H1 (cell line): ENCODE measurements around the gene P2RY11. TPM values are rescaled to one million over a fixed set of nuclear protein-coding genes. Genes with fewer than 3 reads are reported as not detected.

Source experiments
- CBX8 ChIP-seq: fragments of 300-800, 300-1000 bp; sonication (generic); IDR thresholded peaks from 2 replicates; pipeline ENCODE4 v1.7.1; 2016; ENCODE audit warnings: low read depth, low read length, borderline replicate concordance
- EZH2 ChIP-seq: fragments of 200-600 bp; sonication (generic); IDR thresholded peaks from 2 replicates; pipeline ENCODE4 v1.7.1; 2012; ENCODE audit warnings: low read depth, mild to moderate bottlenecking, moderate library complexity, low read length, inconsistent platforms; ENCODE audit not compliant: severe bottlenecking
- TAF1 ChIP-seq: IDR thresholded peaks from 2 replicates; pipeline ENCODE4 v1.6.1; 2011; ENCODE audit warnings: mild to moderate bottlenecking, low read depth, low read length
- YY1 ChIP-seq: IDR thresholded peaks from 2 replicates; pipeline ENCODE4 v1.6.1; 2011; ENCODE audit warnings: low read depth, mild to moderate bottlenecking, low read length
- polyA plus RNA-seq, 7 experiments: library from polyadenylated mRNA; depleted of rRNA in 3 of 7; stranded (reverse) in 5 of 7; unstranded in 2 of 7; fragments of >200 nt in 5 of 7; fragments of 200-250 nt in 2 of 7; gene quantifications; 1 replicate in 5 of 7; 2 replicates in 1 of 7; 4 replicates in 1 of 7; pipeline versions ENCODE4 v1.2.1 to v1.2.3, GENCODE V29; 2011 to 2013; ENCODE audit warnings: missing spikeins in 2 of 7, mixed read lengths in 2 of 7
- total RNA-seq: library from RNA; stranded (reverse); fragmentation: NEBNext Ultra II Directional; extraction: Animal tissue kit (Norgen Biotek cat#: 25700); gene quantifications from 2 replicates; pipeline ENCODE4 v1.2.1, GENCODE V29; 2021
- TF ChIP-seq, protein P1 (sequence below): fragments of 300-600 bp; sonication (generic); IDR thresholded peaks from 2 replicates; pipeline ENCODE4 v1.7.1; 2012; ENCODE audit warnings: low read length, moderate library complexity, mild to moderate bottlenecking, inconsistent platforms; ENCODE audit not compliant: insufficient replicate concordance
- TF ChIP-seq, protein P2 (sequence below): IDR thresholded peaks from 2 replicates; pipeline ENCODE4 v1.6.1; 2012; ENCODE audit warnings: inconsistent platforms
- TF ChIP-seq, protein P3 (sequence below), 3 experiments: IDR thresholded peaks; 1 replicate in 2 of 3; 2 replicates in 1 of 3; pipeline versions ENCODE4 v1.5.1 to v1.6.1; 2011; ENCODE audit warnings: low read length in 3 of 3, mild to moderate bottlenecking in 3 of 3, inconsistent platforms in 2 of 3, low read depth in 1 of 3, moderate library complexity in 1 of 3; ENCODE audit not compliant: insufficient read depth in 1 of 3; ENCODE audit errors: control extremely low read depth in 1 of 3

The P2RY11 gene
- total and polyA plus RNA-seq, 2 of the 8 experiments (the other 6 are each of a cell fraction or from before 2014, with no cell fraction given): 9.2 to 18.0 TPM

DNA sequence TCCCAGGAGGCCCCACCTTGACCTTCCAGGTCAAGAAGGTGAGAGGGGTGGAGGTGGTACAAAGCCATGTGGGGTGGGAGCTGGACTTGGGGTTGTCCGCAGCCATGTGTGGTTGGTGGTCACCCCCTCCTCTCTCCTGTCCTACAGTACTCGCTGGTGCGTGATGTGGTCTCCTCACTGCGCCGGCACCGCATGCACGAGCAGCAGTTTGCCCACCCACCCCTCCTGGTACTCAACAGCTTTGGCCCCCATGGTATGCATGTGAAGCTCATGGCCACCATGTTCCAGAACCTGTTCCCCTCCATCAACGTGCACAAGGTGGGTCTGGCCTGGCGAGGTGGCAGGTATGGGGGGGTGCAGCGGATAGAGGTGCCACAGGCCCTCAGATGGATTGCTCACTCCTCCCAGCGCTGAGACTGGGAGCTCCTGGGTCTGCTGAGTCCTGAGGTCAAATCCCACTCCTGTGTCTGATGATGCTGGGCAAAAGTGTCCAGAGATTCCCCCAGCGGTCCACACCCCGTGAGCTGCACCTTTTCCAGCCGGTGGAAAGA lies 3.6 kb upstream of the P2RY11 start (continued):
- TF ChIP-seq, protein P1, sequence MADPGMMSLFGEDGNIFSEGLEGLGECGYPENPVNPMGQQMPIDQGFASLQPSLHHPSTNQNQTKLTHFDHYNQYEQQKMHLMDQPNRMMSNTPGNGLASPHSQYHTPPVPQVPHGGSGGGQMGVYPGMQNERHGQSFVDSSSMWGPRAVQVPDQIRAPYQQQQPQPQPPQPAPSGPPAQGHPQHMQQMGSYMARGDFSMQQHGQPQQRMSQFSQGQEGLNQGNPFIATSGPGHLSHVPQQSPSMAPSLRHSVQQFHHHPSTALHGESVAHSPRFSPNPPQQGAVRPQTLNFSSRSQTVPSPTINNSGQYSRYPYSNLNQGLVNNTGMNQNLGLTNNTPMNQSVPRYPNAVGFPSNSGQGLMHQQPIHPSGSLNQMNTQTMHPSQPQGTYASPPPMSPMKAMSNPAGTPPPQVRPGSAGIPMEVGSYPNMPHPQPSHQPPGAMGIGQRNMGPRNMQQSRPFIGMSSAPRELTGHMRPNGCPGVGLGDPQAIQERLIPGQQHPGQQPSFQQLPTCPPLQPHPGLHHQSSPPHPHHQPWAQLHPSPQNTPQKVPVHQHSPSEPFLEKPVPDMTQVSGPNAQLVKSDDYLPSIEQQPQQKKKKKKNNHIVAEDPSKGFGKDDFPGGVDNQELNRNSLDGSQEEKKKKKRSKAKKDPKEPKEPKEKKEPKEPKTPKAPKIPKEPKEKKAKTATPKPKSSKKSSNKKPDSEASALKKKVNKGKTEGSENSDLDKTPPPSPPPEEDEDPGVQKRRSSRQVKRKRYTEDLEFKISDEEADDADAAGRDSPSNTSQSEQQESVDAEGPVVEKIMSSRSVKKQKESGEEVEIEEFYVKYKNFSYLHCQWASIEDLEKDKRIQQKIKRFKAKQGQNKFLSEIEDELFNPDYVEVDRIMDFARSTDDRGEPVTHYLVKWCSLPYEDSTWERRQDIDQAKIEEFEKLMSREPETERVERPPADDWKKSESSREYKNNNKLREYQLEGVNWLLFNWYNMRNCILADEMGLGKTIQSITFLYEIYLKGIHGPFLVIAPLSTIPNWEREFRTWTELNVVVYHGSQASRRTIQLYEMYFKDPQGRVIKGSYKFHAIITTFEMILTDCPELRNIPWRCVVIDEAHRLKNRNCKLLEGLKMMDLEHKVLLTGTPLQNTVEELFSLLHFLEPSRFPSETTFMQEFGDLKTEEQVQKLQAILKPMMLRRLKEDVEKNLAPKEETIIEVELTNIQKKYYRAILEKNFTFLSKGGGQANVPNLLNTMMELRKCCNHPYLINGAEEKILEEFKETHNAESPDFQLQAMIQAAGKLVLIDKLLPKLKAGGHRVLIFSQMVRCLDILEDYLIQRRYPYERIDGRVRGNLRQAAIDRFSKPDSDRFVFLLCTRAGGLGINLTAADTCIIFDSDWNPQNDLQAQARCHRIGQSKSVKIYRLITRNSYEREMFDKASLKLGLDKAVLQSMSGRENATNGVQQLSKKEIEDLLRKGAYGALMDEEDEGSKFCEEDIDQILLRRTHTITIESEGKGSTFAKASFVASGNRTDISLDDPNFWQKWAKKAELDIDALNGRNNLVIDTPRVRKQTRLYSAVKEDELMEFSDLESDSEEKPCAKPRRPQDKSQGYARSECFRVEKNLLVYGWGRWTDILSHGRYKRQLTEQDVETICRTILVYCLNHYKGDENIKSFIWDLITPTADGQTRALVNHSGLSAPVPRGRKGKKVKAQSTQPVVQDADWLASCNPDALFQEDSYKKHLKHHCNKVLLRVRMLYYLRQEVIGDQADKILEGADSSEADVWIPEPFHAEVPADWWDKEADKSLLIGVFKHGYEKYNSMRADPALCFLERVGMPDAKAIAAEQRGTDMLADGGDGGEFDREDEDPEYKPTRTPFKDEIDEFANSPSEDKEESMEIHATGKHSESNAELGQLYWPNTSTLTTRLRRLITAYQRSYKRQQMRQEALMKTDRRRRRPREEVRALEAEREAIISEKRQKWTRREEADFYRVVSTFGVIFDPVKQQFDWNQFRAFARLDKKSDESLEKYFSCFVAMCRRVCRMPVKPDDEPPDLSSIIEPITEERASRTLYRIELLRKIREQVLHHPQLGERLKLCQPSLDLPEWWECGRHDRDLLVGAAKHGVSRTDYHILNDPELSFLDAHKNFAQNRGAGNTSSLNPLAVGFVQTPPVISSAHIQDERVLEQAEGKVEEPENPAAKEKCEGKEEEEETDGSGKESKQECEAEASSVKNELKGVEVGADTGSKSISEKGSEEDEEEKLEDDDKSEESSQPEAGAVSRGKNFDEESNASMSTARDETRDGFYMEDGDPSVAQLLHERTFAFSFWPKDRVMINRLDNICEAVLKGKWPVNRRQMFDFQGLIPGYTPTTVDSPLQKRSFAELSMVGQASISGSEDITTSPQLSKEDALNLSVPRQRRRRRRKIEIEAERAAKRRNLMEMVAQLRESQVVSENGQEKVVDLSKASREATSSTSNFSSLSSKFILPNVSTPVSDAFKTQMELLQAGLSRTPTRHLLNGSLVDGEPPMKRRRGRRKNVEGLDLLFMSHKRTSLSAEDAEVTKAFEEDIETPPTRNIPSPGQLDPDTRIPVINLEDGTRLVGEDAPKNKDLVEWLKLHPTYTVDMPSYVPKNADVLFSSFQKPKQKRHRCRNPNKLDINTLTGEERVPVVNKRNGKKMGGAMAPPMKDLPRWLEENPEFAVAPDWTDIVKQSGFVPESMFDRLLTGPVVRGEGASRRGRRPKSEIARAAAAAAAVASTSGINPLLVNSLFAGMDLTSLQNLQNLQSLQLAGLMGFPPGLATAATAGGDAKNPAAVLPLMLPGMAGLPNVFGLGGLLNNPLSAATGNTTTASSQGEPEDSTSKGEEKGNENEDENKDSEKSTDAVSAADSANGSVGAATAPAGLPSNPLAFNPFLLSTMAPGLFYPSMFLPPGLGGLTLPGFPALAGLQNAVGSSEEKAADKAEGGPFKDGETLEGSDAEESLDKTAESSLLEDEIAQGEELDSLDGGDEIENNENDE: no peak
- TF ChIP-seq, protein P2, sequence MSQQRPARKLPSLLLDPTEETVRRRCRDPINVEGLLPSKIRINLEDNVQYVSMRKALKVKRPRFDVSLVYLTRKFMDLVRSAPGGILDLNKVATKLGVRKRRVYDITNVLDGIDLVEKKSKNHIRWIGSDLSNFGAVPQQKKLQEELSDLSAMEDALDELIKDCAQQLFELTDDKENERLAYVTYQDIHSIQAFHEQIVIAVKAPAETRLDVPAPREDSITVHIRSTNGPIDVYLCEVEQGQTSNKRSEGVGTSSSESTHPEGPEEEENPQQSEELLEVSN: no peak
- TF ChIP-seq EZH2 (no peak), CBX8 (no peak), TAF1 (no peak), YY1 (no peak)
- TF ChIP-seq, protein P3, sequence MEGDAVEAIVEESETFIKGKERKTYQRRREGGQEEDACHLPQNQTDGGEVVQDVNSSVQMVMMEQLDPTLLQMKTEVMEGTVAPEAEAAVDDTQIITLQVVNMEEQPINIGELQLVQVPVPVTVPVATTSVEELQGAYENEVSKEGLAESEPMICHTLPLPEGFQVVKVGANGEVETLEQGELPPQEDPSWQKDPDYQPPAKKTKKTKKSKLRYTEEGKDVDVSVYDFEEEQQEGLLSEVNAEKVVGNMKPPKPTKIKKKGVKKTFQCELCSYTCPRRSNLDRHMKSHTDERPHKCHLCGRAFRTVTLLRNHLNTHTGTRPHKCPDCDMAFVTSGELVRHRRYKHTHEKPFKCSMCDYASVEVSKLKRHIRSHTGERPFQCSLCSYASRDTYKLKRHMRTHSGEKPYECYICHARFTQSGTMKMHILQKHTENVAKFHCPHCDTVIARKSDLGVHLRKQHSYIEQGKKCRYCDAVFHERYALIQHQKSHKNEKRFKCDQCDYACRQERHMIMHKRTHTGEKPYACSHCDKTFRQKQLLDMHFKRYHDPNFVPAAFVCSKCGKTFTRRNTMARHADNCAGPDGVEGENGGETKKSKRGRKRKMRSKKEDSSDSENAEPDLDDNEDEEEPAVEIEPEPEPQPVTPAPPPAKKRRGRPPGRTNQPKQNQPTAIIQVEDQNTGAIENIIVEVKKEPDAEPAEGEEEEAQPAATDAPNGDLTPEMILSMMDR (IDR thresholded peaks at IDR 0.05; ENCODE audit: control extremely low read depth in 1 of 3, insufficient read depth in 1 of 3, low read depth in 1 of 3, low read length in 3 of 3): no peak
